SKM-1 treated with dmso at 0.1 percent for 144 hours (cell line): Measurements from ENCODE around the gene ANKS6.
A peak's percentile ranks its signal among the peaks of the same experiment; 100 is the strongest.

ENCODE experiments used
- DNase-seq: peaks from one replicate; lab custom pipeline; 2025; ENCODE audit not compliant: unreplicated experiment; lab: John Stamatoyannopoulos, UW

ANKS6 gene

DNA sequence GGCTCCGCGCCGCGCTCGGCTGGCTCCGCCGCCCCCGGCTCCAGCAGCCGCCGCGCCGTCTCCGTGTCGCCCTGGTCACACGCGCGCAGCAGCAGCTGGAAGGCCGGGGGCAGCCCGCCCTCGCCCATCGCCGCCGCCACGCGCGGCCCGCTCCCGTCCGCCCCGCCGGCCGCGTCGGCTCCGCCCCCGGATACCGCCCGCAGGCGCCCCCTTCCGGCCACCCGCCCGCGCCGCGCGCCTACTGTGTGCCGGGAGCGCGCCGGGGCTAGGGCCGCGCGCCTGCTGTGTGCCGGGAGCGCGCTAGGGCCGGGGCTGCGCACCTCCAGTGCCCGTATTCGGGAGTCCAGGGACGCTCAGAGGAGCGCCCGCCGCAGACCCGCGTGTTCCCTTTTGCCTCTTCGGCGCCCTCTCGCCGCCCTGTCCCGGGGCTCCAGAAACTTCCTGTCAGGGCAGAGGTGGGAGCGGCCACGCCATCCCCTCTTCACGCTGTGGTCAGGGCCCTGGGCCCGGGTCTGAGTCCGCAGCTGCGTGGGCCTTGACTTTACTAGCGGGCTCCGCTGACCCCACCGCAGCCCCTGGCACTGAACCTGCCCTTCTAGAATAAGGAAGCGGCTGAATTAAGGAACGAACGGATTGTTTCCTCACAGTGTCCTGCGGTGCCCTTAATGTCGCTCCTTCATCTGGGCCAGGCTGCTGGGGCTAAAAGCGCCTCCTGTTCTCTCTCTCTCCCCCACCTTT, at the start of gene ANKS6:
Gene ANKS6 (minus strand): TSS at position 192 of the 738 bp plus-strand sequence. CDS start 64 bp downstream, at position 128.
- peak; percentile 55 for DNase-seq

DNA sequence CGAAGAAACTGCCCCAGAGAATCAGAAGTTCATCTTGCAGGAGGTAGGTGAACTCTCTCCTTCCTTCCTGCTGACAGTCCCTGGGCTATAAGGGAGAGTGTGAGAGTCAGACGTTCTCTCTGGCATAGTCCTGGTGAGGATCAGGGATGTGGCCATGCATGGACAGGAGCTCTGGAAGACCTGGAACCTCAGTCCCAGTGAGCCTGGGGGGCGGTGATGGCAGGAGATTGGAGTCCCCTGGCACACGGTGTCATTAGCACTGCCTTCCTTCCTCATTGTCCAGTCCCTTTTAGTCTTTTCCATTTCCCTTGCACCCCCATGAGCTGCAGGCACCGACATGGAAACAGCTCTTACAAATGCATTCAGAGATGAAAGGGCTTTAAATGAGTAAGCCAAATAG, 49.7 kb upstream of the ANKS6 start:
- no peak for DNase-seq

DNA sequence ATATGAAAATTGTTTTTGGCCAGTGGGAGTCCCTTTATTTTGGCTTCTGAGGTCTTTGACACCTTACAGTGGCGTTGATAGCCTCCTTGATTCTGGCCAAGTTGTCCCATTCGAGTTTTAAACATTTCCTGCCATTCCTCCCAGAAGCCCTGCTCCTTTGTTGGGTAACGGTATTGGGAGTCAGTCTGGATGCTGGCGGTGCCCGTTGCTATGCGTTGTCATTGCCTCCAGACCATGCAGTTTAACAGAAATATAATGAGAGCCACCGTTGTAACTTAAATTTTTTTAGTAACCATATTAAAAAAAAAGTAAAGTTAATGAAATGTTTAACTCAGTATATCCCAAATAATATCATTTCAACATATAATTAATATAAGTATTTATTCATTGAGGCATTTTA, 46.2 kb upstream of the ANKS6 start:
- no peak for DNase-seq

DNA sequence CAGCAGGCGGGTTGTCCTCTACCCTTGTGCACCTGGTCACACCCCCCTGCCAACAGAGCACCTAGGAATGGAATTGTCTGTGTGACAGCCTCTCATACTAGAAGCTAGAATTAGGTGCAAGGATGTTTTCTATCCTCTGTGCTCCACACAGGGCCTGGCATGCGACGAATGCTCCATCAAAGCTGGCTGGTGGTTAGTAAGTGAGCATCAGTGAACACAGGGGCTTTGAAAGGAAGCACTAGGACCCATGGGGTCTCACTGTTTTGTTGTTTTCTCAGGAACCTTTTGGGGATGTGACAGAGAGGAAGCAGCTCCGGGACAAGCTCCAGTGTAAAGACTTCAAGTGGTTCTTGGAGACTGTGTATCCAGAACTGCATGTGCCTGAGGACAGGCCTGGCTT, 43.4 kb upstream of the ANKS6 start:
- no peak for DNase-seq

DNA sequence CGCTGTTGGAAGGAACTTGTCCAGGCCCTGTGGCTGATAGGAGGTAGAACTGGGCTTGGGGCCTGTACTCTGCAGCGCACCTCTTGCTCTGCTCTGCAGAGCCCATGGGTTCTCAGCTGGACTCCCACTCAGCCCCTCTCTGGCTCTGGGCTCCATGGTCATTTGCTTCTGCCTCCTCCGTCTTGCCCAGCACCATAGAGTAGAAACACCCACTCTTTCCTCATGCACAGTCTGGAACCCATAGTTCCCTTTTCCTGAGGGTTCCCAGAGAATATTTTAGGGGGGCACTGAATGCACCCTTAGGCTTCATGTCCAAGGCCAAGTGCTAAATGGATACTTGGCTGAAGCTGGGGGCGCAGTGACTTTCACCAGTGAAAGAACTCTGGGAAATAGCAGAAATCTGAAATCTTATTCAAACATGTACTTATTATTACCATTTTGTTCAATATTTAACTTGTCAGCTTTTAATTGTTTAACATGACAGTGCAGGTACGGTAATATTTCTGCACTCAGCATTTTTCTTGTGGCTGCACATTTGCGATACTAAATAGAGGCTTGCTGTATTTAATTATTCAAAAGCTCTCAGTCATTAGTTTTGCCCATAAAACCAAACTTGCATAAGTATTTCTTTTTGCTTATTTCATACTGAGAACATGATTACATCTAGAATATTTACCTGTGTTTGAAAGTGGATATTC, 42.7 kb upstream of the ANKS6 start:
- no peak for DNase-seq

DNA sequence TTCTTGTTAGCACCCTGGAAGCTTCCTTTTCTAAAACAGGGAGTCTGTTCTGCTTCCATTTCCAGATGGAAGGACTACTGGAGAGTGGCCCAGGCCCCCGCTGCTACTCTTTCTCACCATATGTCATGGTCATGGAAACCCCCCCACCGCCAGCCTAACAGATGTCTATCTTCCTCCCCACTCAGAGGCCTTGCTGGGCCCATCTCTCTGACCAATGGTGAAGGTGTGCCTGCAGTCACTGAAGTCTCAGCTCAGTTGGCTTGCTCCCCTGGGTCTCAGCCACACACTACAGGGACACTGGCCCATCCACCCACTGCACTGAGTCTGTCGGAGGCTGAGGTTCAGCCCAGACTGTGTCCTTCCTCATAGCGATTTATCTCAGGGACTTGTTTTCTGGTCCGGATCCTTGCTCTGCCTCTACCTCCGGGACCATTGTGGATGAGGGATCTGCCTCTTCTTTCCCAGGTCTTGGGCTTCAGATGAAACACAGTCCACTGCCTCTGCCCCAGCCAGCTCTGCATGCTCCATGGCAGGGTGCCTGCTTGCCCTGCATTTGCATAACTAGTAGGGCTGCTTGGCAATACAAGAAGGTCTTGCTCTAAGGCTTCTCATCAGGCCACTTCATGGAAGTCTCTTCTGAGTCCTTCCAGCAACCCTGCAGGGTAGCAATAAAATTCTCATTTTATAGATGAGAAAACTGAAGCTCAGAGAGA, 42.0 kb upstream of the ANKS6 start:
- DNase-seq = no peak

DNA sequence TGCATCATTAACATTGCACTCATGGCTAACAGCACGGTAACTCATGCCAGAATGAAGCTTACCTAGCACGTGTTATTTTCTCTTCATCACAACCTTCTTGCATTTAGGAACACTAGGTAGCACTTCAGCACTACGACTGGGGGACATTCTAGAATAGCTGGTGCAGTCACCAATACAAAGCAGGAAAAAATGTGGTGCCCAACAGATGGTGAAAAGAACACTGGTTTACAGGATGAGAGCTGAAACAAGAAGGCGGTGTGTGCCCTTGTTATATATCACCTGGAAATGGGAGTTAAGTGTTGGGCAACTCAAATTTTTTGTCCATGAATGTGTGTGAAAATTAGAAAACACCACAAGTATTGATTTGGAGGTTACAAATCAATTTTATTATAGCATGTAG, 41.2 kb upstream of the ANKS6 start:
- DNase-seq = no peak

DNA sequence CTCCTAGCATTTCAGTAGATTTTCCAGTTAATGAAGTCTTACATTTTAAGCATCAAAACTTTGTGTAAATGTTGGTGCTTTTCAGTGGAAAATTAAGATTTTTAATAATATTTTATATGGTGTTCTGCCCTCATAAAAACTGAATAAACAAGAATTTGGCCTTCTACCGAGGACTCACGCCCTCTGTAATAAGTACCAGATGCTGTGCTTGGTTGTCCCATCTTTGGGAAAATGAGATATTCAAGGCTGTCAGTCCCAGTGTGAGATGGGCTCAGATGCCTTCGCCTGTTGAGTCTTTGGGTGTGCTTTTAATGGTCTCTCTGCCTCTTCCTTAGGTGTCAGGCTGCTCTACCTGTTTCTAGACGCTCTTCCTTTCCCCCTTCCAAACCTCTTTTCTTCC, 39.9 kb upstream of the ANKS6 start:
- DNase-seq = no peak

DNA sequence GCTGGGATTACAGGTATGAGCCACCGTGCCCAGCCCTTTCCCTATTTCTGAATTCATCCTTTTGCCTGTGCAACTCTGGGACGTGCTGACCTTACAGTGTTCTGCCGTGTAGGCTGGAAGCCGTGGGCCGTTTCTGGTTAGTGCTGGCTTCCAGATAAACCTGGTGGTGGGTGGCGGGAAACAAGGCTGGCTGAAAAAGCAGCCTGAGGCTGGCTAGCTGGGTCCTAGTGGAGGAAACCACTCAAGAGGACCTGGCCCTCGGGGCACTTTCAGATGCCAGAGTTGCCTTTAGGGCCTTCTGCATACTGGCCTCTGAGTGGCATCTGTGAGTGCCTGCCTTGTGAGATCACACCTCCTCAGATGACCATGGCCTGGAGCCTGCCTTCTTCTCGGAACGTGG, 38.0 kb upstream of the ANKS6 start:
- no peak for DNase-seq

DNA sequence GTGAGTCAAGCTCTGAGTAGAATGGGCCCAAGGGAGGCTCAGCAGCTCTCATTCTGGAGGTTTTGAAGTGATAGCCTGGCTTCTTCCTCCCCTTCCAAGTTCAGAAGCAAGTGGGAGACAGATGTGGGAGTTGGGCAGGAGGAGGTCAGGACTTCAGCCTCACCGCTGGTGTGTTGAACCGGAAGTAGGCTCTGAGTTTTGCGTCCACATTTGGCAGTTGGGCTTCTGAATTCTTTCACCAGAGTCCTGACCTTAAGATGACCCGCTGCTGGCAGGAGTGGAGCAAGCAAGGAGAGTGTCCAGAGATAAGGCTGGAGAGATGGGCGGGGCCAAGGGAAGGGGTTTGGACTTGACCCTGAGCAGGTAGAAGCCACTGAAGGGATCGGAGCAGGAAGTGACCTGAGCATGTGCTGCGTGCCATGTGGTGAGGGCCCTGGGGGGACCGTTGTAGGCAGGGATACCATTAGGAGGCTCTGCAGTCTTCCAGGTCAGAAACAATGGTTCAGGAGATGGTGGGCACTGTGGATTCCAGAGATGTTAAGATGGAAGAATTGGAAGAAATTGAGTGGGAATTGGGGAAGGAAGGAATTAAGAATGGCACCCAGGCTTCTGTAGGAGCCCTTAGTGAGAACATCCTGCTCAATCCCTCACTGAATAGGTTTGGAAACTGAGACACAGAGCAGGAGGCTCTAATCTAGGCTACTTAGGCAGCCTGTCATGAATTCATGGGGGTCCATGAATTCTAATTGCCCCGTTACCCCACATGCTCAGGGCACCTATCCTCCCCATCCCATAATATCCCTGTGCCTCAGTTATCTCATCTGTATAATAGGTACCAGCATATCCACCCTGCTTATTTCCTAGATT, 37.0 kb upstream of the ANKS6 start:
- no peak for DNase-seq

DNA sequence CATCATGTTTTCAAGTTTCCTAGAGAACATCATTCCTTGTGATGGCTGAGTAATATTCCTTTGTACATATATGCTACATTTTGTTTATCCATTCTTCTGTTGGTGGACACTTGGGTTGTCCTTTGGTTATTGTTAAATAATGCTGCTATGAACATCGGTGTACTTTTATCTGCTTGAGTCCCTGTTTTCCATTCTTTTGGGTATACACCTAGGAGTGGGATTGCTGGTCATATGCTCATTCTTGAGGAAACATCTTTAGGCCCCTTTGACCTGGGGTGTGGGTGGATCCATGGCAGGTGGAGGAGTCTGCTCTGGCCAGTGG, 36.4 kb upstream of the ANKS6 start:
- no peak for DNase-seq

DNA sequence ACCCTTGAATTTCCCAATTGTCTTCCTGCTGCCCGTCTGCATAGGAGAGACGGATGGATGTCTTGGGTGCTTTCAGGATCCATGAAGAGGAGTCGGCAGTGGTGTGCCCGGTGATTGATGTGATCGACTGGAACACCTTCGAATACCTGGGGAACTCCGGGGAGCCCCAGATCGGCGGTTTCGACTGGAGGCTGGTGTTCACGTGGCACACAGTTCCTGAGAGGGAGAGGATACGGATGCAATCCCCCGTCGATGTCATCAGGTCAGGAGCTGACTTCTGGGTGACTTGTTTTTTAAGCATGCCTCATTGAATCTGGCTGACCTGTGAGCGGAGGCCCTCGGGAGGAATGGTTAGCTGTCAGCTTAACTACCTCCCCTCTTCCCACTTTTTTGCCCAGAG, 35.3 kb upstream of the ANKS6 start:
- DNase-seq = no peak

DNA sequence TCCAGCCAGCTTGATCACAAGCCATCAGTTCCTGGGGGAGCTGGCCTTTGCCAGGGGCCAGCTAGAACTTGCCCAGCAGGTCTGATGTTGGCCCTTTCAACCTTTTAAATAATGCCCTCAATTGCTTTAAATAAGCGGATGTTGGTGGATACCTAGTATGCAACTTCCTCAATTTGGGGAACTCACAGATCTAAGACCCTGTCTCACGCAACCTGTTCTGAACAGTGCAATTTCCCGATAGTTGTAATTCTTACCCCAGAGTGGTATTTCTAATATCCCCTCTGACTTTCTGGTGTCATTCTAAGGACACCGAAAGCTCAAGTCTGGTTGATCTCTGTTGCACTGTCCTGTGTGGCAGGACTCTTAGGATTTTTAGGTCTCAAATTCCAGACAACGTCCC, 34.2 kb upstream of the ANKS6 start:
- DNase-seq = no peak

DNA sequence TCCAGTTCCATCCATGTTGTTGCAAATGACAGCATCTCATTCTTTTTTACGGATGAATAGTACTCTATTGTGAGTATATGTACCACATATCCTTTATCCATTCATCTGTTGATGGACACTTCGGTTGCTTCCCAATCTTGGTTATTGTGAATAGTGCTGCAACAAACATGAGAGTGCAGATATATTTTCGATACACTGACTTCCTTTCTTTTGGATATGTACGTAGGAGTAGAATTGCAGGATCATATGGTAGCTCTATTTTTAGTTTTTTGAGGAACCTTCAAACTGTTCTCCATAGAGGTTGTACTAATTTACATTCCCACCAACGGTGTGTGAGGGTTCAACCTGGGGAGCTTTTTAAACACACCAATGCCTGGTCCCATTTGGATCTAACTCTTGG, 33.4 kb upstream of the ANKS6 start:
- DNase-seq = no peak

DNA sequence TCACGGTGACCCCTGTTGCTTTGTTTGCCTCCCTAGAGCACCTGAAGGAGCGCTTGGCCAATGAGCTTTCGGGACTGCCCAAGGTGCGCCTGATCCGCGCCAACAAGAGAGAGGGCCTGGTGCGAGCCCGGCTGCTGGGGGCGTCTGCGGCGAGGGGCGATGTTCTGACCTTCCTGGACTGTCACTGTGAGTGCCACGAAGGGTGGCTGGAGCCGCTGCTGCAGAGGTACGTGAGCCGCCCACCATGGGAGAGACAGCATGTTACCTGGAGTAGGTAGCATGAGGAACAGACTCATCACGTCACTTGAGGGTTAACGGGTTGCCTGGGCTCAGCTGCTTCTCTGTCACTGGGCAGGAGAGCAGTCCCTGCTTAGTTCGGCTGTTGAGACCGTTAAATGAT, 30.4 kb upstream of the ANKS6 start:
- no peak for DNase-seq

DNA sequence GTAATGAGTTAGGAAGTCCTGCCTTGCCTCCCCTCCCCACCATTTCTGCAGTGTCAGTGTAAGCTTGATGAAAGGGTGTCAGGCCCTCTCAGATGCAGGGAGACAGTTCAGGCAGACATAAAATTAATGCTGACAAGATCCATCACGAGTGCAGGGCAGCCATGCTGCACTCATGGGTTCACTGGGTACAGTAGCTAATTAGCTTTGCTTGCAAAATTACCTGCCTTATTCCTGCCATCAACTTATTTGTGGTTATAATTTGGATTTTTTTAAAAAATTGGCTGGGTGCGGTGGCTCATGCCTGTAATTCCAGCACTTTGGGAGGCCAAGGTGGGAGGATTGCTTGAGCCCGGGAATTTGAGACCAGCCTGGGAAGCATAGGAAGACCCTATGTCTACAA, 29.1 kb upstream of the ANKS6 start:
- DNase-seq = no peak

DNA sequence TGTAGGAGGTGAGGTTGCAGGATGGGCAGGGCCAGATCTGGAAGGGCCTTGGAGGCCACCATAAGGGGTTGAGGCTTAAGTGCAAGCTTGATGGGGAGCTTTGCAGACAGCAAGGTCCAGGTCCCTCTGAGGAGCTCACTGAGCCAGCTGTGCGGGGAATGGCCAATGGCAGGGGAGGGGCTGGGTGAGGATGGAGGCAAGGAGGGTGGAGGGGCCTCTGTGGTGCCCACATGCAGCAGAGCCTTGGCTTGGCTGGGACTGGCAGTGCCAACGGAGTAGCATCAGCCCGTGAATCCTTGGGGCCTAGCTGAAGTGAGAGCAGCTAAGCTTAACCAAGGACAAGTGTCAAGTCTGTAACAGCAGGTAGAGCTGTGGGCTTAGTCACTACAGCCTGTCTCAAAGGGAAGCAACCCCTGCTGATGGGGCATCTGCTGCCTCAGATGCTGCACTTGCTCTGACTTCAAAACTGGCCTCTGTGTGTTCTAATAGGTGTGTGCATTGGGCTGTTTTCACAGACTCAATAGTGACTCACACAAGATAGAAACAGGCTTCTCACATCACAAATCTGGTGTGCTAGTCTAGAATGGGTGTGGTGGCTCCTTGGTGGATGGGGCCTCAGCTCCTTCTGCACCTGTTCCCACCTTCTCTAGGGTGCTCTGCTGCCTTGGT, 27.4 kb upstream of the ANKS6 start:
- no peak for DNase-seq

DNA sequence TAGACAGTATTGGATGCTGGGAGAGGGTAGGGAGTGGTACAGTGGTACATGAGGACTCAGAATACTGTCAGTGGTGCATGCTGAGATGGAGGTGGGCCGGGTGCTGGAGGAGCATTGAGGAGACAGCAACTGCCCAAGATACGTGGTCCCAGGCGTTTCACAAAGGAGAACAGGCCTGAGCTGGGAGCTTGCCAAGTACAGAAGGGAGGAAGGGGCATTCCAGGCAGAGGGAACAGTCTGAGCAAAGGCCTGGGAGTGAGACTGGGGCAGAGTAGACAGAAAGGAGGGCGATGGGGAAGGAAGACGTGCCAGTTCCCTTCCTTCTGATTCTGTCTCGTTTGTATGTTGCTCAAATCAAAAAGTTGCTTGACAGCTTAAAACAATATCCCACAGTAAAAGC, 26.3 kb upstream of the ANKS6 start:
- DNase-seq = no peak

DNA sequence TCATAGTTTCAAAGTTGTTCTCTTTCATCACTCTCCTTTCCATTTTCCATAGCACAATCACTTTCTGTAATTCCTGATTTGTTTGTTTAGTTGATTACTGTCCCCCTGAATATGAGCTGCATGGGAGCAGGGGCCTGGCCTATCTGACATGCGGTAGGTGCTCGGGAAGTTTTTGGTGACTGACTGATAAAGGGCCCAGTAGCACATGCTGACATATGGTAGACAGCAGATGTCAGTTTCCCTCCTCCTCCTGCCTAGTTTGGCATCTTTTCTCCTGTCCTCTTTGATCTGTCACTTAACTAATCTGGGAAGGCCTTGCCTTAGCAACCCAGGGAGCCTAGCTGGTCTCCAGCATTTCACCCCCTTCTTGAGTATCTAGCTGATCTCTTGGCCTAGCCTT, 25.5 kb upstream of the ANKS6 start:
- DNase-seq = no peak

DNA sequence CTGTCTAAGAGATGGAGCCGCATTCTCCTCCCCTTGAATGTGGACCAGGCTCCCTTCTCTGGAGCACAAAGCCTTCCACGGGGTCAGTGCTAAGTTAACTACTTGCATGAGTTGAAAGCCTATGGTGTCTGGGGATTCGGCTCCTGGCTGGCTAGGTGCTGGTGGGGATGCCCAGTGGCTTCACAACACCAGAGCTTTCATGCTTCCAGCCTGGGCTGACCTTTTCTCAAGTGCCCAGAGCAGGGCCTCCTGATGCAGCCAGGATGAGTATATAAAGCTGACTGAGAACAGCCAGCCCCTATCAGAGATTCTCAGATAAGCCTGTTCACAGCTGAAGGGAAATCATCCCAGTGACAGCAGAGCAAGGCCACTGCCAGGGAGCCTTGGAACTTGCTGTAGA, 22.9 kb upstream of the ANKS6 start:
- no peak for DNase-seq

DNA sequence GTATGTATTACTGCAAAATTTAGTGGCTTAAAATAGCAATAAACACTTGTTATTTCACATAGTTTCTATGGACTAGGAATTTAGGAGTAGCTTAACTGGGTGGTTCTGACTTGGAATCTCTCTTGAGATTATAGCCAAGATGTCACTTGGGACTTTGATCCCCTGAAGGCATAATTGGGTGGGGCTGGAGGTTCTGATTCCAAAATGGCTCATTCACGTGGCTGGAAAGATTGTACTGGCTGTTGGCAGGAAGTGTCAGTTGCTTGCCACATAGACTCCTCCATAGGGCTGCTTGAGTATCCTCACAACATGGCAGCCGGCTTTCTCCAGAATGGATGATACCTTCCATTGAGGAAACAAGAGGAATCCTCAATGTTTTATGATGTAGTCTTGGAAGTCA, 22.4 kb upstream of the ANKS6 start:
- DNase-seq = no peak
